Astrocyte (in vitro differentiated cells and primary cell): ENCODE results near the gene KCNJ18.
"Not testable (repeated sequence)": the region's sequence is repeated elsewhere in the genome, so short reads cannot be mapped to it uniquely, and the experiment has no call there.

Experiments used
- EZH2 ChIP-seq: IDR thresholded peaks from 2 replicates; pipeline ENCODE4 v1.6.1; 2012; ENCODE audit warnings: mild to moderate bottlenecking, low read length, inconsistent platforms; ENCODE audit not compliant: insufficient read depth
- TF ChIP-seq, protein P1 (sequence below): IDR thresholded peaks from 2 replicates; pipeline ENCODE4 v1.5.1; 2011; ENCODE audit warnings: low read depth, mild to moderate bottlenecking, inconsistent platforms, low read length, moderate library complexity; ENCODE audit not compliant: insufficient read depth

- TF ChIP-seq, protein P1, sequence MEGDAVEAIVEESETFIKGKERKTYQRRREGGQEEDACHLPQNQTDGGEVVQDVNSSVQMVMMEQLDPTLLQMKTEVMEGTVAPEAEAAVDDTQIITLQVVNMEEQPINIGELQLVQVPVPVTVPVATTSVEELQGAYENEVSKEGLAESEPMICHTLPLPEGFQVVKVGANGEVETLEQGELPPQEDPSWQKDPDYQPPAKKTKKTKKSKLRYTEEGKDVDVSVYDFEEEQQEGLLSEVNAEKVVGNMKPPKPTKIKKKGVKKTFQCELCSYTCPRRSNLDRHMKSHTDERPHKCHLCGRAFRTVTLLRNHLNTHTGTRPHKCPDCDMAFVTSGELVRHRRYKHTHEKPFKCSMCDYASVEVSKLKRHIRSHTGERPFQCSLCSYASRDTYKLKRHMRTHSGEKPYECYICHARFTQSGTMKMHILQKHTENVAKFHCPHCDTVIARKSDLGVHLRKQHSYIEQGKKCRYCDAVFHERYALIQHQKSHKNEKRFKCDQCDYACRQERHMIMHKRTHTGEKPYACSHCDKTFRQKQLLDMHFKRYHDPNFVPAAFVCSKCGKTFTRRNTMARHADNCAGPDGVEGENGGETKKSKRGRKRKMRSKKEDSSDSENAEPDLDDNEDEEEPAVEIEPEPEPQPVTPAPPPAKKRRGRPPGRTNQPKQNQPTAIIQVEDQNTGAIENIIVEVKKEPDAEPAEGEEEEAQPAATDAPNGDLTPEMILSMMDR, result not testable (repeated sequence)
- TF ChIP-seq EZH2, result not testable (repeated sequence)
These were observed 30.9 kb upstream of the KCNJ18 start for GRCh38 chr17:21661455-21661854.
